Lower leg skin (tissue), 3 donors: Measurements from ENCODE around the gene HOXD10.

Experiments used
- CTCF ChIP-seq, 3 donors: fragments of 450-650 bp; IDR thresholded peaks; one replicate each; pipeline ENCODE4 v1.5.1; 2016; ENCODE audit warnings: antibody characterized with exemption in 3 of 3, mild to moderate bottlenecking in 3 of 3, moderate library complexity in 2 of 3
- POLR2A ChIP-seq, 2 donors: fragments of 450-650 bp; IDR thresholded peaks; one replicate each; pipeline ENCODE4 v1.6.1; 2016 to 2017; ENCODE audit warnings: antibody characterized with exemption in 2 of 2, mild to moderate bottlenecking in 1 of 2, moderate library complexity in 1 of 2

GRCh38 chr2:176138526-176138922, 21.9 kb downstream of the HOXD10 start:
- no peak for TF ChIP-seq CTCF (IDR thresholded peaks at IDR 0.05)
- TF ChIP-seq POLR2A (IDR thresholded peaks at IDR 0.05): no peak
